Measurements from ENCODE around the gene POLD1. TPM values are rescaled to one million over a fixed set of nuclear protein-coding genes. Genes with fewer than 3 reads are reported as not detected.

Gene POLD1
- total RNA-seq, 4 donors from 2014 or later = 7.2 to 13.7 (median 10.3) TPM

GRCh38 chr19:50377517-50377916, 6.6 kb upstream of the POLD1 start:
- Histone ChIP-seq H3K4me1 (peaks cover 0 to 31% (median 3%) of the 10 kb centered on the region in 3 donors), H3K27ac (peak overlapping the region in 3 of 4 donors; percentile 97 to 100 (median 98)), H3K36me3 (peaks cover 0 to 53% of the 10 kb centered on the region in 2 donors), H3K27me3 (no peaks in the 10 kb centered on the region), H3K9me3 (no peaks in the 10 kb centered on the region), H3K4me3 (peak overlapping the region in 1 of 2 donors; percentile 94)
- 54 to 67% methylated on average over 1 to 3 of the region's 9 CpGs for WGBS, 2 donors (ENCODE audit: low coverage in 1 of 2)
- no peak for ATAC-seq
- no peak for TF ChIP-seq POLR2A (IDR thresholded peaks at IDR 0.05)
- no peak for TF ChIP-seq EP300 (IDR thresholded peaks at IDR 0.05)
- TF ChIP-seq CTCF (IDR thresholded peaks at IDR 0.05) = no peak
- TF ChIP-seq POLR2AphosphoS5 (IDR thresholded peaks at IDR 0.05) = no peak

GRCh38 chr19:50378169-50378862, 5.8 kb upstream of the POLD1 start:
- Histone ChIP-seq H3K27me3 (no peaks in the 10 kb centered on the region), H3K4me3 (no peak overlapping the region), H3K27ac (no peak overlapping the region), H3K4me1 (peaks cover 0 to 33% (median 3%) of the 10 kb centered on the region in 3 donors), H3K9me3 (no peaks in the 10 kb centered on the region), H3K36me3 (peaks cover 0 to 57% of the 10 kb centered on the region in 2 donors)
- no peak for ATAC-seq
- TF ChIP-seq POLR2AphosphoS5 (IDR thresholded peaks at IDR 0.05) (no peak), EP300 (IDR thresholded peaks at IDR 0.05) (no peak), CTCF (IDR thresholded peaks at IDR 0.05) (no peak), POLR2A (IDR thresholded peaks at IDR 0.05) (no peak)
- WGBS, 2 donors (ENCODE audit: low coverage in 1 of 2) = no CpG with 5 or more reads among the region's 36 CpGs

- TF ChIP-seq POLR2AphosphoS5 (IDR thresholded peaks at IDR 0.05) (no peak), CTCF (IDR thresholded peaks at IDR 0.05) (no peak), EP300 (IDR thresholded peaks at IDR 0.05) (no peak), POLR2A (IDR thresholded peaks at IDR 0.05) (no peak)
- peaks cover 0 to 57% of the 10 kb centered on the region in 2 donors for H3K36me3 ChIP-seq
- H3K27me3 ChIP-seq = no peaks in the 10 kb centered on the region
- H3K4me1 ChIP-seq = peaks cover 0 to 38% (median 3%) of the 10 kb centered on the region in 3 donors
- H3K4me3 ChIP-seq = no peak overlapping the region
- no peak overlapping the region for H3K27ac ChIP-seq
- ATAC-seq = no peak
- no CpG with 5 or more reads among the region's 10 CpGs for WGBS, 2 donors (ENCODE audit: low coverage in 1 of 2)
- H3K9me3 ChIP-seq = no peaks in the 10 kb centered on the region
These were observed 5.3 kb upstream of the POLD1 start for GRCh38 chr19:50378863-50379236.

- Histone ChIP-seq H3K9me3 (no peaks in the 10 kb centered on the region), H3K4me1 (peaks cover 0 to 42% (median 3%) of the 10 kb centered on the region in 3 donors), H3K4me3 (no peak overlapping the region), H3K27me3 (no peaks in the 10 kb centered on the region), H3K27ac (no peak overlapping the region), H3K36me3 (peaks cover 0 to 57% of the 10 kb centered on the region in 2 donors)
- no peak for ATAC-seq
- TF ChIP-seq EP300 (IDR thresholded peaks at IDR 0.05) = no peak
- no peak for TF ChIP-seq POLR2AphosphoS5 (IDR thresholded peaks at IDR 0.05)
- TF ChIP-seq POLR2A (IDR thresholded peaks at IDR 0.05) = no peak
- TF ChIP-seq CTCF (IDR thresholded peaks at IDR 0.05) = no peak
- 80 to 90% methylated on average over 2 to 4 of the region's 11 CpGs for WGBS, 2 donors (ENCODE audit: low coverage in 1 of 2)
These were observed 4.5 kb upstream of the POLD1 start for GRCh38 chr19:50379602-50380001.

- peaks cover 0 to 57% of the 10 kb centered on the region in 2 donors for H3K36me3 ChIP-seq
- H3K27ac ChIP-seq = no peak overlapping the region
- no peak for ATAC-seq
- no peaks in the 10 kb centered on the region for H3K27me3 ChIP-seq
- H3K4me1 ChIP-seq = peaks cover 0 to 47% (median 8%) of the 10 kb centered on the region in 3 donors
- no peaks in the 10 kb centered on the region for H3K9me3 ChIP-seq
- TF ChIP-seq EP300 (IDR thresholded peaks at IDR 0.05) (no peak), POLR2A (IDR thresholded peaks at IDR 0.05) (no peak), CTCF (IDR thresholded peaks at IDR 0.05) (no peak), POLR2AphosphoS5 (IDR thresholded peaks at IDR 0.05) (no peak)
- 80 to 88% methylated on average over 1 to 6 of the region's 11 CpGs for WGBS, 2 donors (ENCODE audit: low coverage in 1 of 2)
- H3K4me3 ChIP-seq = no peak overlapping the region
These were observed 4.0 kb upstream of the POLD1 start for GRCh38 chr19:50380137-50380536.

Measured in gastroesophageal sphincter (tissue), 4 donors.